Upper lobe of right lung (tissue), 1 donor: ENCODE measurements around the gene TWNK. TPM values are rescaled to one million over a fixed set of nuclear protein-coding genes. Genes with fewer than 3 reads are reported as not detected.
"Not testable (repeated sequence)": the region's sequence is repeated elsewhere in the genome, so short reads cannot be mapped to it uniquely, and the experiment has no call there.

Experiments used
- ATAC-seq: fragments of 200-7000 bp; cut with Tn5 transposase; one replicate; pipeline ENCODE4 v1.9.1; 2020; ENCODE audit warnings: mild to moderate bottlenecking, moderate library complexity
- DNase-seq: peaks from one replicate; pipeline ENCODE4 v3.0.0-alpha.2; 2020
- H3K27ac ChIP-seq: fragments of 200-600 bp; one replicate; pipeline ENCODE4 v1.8.0; 2022
- H3K27me3 ChIP-seq: fragments of 200-600 bp; one replicate; pipeline ENCODE4 v1.8.0; 2022; ENCODE audit warnings: mild to moderate bottlenecking
- H3K36me3 ChIP-seq: fragments of 200-600 bp; one replicate; pipeline ENCODE4 v1.8.0; 2022
- H3K4me1 ChIP-seq: fragments of 200-600 bp; one replicate; pipeline ENCODE4 v1.8.0; 2022
- H3K4me3 ChIP-seq: fragments of 200-600 bp; one replicate; pipeline ENCODE4 v1.8.0; 2022; ENCODE audit warnings: mild to moderate bottlenecking
- H3K9me3 ChIP-seq: fragments of 200-600 bp; one replicate; pipeline ENCODE4 v1.8.0; 2022
- CTCF ChIP-seq: fragments of 200-600 bp; IDR thresholded peaks from one replicate; pipeline ENCODE4 v1.8.0; 2022; ENCODE audit warnings: antibody characterized with exemption
- intact Hi-C: fragments of 100-400 bp; cut with DNase I; formaldehyde crosslinking; loops from one replicate; pipeline ENCODE4 v1.11.0; 2022
- total RNA-seq: library from RNA; stranded (reverse); fragmentation: NEBNext Ultra II Directional; extraction: Animal tissue kit (Norgen Biotek cat#: 25700); gene quantifications from one replicate; pipeline ENCODE4 v1.2.1, GENCODE V29; 2021
- donor health status: DM: no; HTN: yes; CAD: no; lungs with severe emphysema.

TWNK gene
- total RNA-seq, 1 donor from 2014 or later: 6.5 TPM

GRCh38 chr10:100970914-100971811 lies 16.2 kb upstream of the TWNK start:
- no peaks in the 10 kb centered on the region for H3K27me3 ChIP-seq
- ATAC-seq: peak; percentile 44
- DNase-seq: no peak

GRCh38 chr10:100972115-100972903 lies 15.0 kb upstream of the TWNK start:
- Histone ChIP-seq H3K27ac (no peak overlapping the region), H3K4me3 (no peak overlapping the region), H3K27me3 (no peaks in the 10 kb centered on the region), H3K9me3 (no peaks in the 10 kb centered on the region), H3K36me3 (no peaks in the 10 kb centered on the region), H3K4me1 (peaks cover 13% of the 10 kb centered on the region)
- intact Hi-C loops: no loop called here
- no peak for ATAC-seq
- TF ChIP-seq CTCF: no peak
- no peak for DNase-seq

More at GRCh38 chr10:100970914-100971811, 16.2 kb upstream of the TWNK start:
- H3K36me3 ChIP-seq: peaks cover 5% of the 10 kb centered on the region
- intact Hi-C loops: no loop called here
- no peak overlapping the region for H3K4me3 ChIP-seq
- H3K4me1 ChIP-seq: peaks cover 13% of the 10 kb centered on the region
- H3K27ac ChIP-seq: no peak overlapping the region
- H3K9me3 ChIP-seq: no peaks in the 10 kb centered on the region
- TF ChIP-seq CTCF: no peak

- no peak for DNase-seq
- TF ChIP-seq CTCF: no peak
- H3K27ac ChIP-seq: no peak overlapping the region
- no peaks in the 10 kb centered on the region for H3K36me3 ChIP-seq
- no peaks in the 10 kb centered on the region for H3K9me3 ChIP-seq
- no peaks in the 10 kb centered on the region for H3K27me3 ChIP-seq
- peaks cover 13% of the 10 kb centered on the region for H3K4me1 ChIP-seq
- no peak for ATAC-seq
- no peak overlapping the region for H3K4me3 ChIP-seq
- intact Hi-C loops: no loop called here
Observed at GRCh38 chr10:100972904-100973535, 14.3 kb upstream of the TWNK start.

GRCh38 chr10:100975397-100975796 lies 11.9 kb upstream of the TWNK start:
- ATAC-seq, H3K27me3 ChIP-seq, H3K4me3 ChIP-seq, intact Hi-C loops, DNase-seq, H3K4me1 ChIP-seq, H3K27ac ChIP-seq, H3K9me3 ChIP-seq, H3K36me3 ChIP-seq: not testable (repeated sequence)

GRCh38 chr10:100976906-100977305 lies 10.4 kb upstream of the TWNK start:
- no peak for ATAC-seq
- DNase-seq: no peak
- intact Hi-C loops: no loop called here
- TF ChIP-seq CTCF: no peak
- Histone ChIP-seq H3K27me3 (no peaks in the 10 kb centered on the region), H3K27ac (no peak overlapping the region), H3K4me1 (no peaks in the 10 kb centered on the region), H3K9me3 (no peaks in the 10 kb centered on the region), H3K36me3 (peaks cover 16% of the 10 kb centered on the region), H3K4me3 (no peak overlapping the region)

GRCh38 chr10:100977436-100977835 lies 9.9 kb upstream of the TWNK start:
- intact Hi-C loops: no loop called here
- H3K36me3 ChIP-seq: peaks cover 21% of the 10 kb centered on the region
- TF ChIP-seq CTCF: no peak
- no peaks in the 10 kb centered on the region for H3K9me3 ChIP-seq
- DNase-seq (no peak), ATAC-seq (no peak)
- H3K27ac ChIP-seq: no peak overlapping the region
- no peaks in the 10 kb centered on the region for H3K27me3 ChIP-seq
- no peak overlapping the region for H3K4me3 ChIP-seq
- no peaks in the 10 kb centered on the region for H3K4me1 ChIP-seq
